Measurements from ENCODE around the gene DNASE1L1. TPM values are rescaled to one million over a fixed set of nuclear protein-coding genes. Genes with fewer than 3 reads are reported as not detected.

Gene DNASE1L1
- polyA plus RNA-seq, 3 donors, result 26.2 to 64.5 (median 27.2) TPM

DNA sequence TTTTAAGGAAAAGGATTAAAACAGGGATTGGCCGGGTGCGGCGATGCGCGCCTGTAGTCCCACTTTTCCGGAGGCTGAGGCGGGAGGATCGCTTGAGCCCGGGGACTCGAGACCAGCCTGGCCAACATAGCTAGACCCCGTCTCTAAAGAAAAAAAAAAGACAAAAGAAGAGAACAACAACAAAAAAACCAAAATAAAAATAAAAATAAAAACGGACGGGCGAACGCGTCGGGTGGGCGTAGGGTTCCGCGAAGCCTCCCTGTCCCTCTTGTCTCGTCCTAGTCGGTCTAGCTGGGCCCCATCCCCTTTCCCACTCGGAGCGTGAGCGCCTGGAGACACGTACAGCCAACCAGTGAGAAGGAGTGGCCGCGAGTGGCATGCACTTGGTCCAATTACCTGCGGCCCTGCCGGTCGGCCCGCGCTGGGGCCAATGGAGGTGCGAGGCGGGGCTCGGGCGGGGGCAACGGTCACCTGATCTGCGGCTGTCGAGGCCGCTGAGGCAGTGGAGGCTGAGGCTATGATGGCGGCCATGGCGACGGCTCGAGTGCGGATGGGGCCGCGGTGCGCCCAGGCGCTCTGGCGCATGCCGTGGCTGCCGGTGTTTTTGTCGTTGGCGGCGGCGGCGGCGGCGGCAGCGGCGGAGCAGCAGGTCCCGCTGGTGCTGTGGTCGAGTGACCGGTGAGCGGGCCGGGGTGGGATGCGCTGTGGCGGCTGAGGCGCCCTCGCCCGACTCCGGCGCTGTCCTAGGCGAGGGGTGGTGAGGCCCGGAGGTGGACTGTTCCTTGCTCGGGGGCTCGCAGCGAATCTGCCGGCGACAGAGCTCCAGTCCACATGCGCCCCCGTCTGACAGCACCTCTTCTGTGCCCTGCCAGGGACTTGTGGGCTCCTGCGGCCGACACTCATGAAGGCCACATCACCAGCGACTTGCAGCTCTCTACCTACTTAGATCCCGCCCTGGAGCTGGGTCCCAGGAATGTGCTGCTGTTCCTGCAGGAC lies 19.4 kb upstream of the DNASE1L1 start, which contains the start of gene ATP6AP1:
Gene ATP6AP1, plus strand, starts transcription at position 502 of the 996 bp plus-strand sequence. Its CDS starts 16 bp downstream, at position 518.
- peak; percentile 87 to 92 (median 89) for DNase-seq
- 8% methylated on average over 60 of the region's 87 CpGs for WGBS (ENCODE audit: insufficient coverage)
- H3K9ac ChIP-seq (ENCODE audit: insufficient read depth, low read length, poor library complexity, severe bottlenecking), result peak within 1 kb of the TSS; percentile 76
- H3K27ac ChIP-seq (ENCODE audit: low read depth in 1 of 2, low read length in 2 of 2), result peak within 1 kb of the TSS; percentile 78 to 92
- no peaks in the 10 kb centered on the region for H4K20me1 ChIP-seq (ENCODE audit: insufficient read depth, low read length)
- Mint-ChIP-seq H3K36me3 (peaks cover 12 to 15% of the 10 kb centered on the region in 2 donors), H3K27ac (peak within 1 kb of the TSS; percentile 90 to 99 (median 95)), H3K9me3 (peaks cover 0 to 21% (median 5%) of the 10 kb centered on the region in 7 donors), H3K27me3 (ENCODE audit: low read depth in 3 of 3) (peaks cover 0 to 2% (median 0%) of the 10 kb centered on the region in 3 donors), H3K4me1 (peaks cover 51% of the 10 kb centered on the region), H3K4me3 (peak within 1 kb of the TSS; percentile 81 to 84)
- H3K4me1 ChIP-seq (ENCODE audit: control insufficient read depth in 1 of 2, insufficient read depth in 2 of 2, low read length in 2 of 2), result peaks cover 50 to 67% of the 10 kb centered on the region in 2 donors
- H3K4me2 ChIP-seq (replicated peaks; ENCODE audit: extremely low read depth, low read length, poor library complexity, severe bottlenecking), result peak within 1 kb of the TSS; percentile 82
- peak within 1 kb of the TSS; percentile 78 to 87 (median 79) for H3K4me3 ChIP-seq (replicated peaks in 1 of 3; ENCODE audit: low read depth in 2 of 3, low read length in 3 of 3)
- peaks cover 13 to 14% of the 10 kb centered on the region in 2 donors for H3K36me3 ChIP-seq (replicated peaks in 1 of 2; ENCODE audit: control insufficient read depth in 1 of 2, insufficient read depth in 2 of 2, low read length in 2 of 2)
- H3K27me3 ChIP-seq (ENCODE audit: control insufficient read depth in 2 of 2, insufficient read depth in 2 of 2, low read length in 2 of 2), result no peaks in the 10 kb centered on the region
- peak within 1 kb of the TSS; percentile 39 for H2AFZ ChIP-seq (ENCODE audit: insufficient read depth, low read depth, low read length, poor library complexity, severe bottlenecking)
- intact Hi-C loops (cut with micrococcal nuclease), result no loop called here
- no peaks in the 10 kb centered on the region for H3K9me3 ChIP-seq (replicated peaks in 1 of 2; ENCODE audit: control insufficient read depth in 1 of 2, insufficient read depth in 1 of 2, low read length in 2 of 2)
- H3K79me2 ChIP-seq (ENCODE audit: insufficient read depth, low read length), result peaks cover 43% of the 10 kb centered on the region
- TF ChIP-seq, protein P1, sequence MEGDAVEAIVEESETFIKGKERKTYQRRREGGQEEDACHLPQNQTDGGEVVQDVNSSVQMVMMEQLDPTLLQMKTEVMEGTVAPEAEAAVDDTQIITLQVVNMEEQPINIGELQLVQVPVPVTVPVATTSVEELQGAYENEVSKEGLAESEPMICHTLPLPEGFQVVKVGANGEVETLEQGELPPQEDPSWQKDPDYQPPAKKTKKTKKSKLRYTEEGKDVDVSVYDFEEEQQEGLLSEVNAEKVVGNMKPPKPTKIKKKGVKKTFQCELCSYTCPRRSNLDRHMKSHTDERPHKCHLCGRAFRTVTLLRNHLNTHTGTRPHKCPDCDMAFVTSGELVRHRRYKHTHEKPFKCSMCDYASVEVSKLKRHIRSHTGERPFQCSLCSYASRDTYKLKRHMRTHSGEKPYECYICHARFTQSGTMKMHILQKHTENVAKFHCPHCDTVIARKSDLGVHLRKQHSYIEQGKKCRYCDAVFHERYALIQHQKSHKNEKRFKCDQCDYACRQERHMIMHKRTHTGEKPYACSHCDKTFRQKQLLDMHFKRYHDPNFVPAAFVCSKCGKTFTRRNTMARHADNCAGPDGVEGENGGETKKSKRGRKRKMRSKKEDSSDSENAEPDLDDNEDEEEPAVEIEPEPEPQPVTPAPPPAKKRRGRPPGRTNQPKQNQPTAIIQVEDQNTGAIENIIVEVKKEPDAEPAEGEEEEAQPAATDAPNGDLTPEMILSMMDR (IDR thresholded peaks at IDR 0.05), result no peak
